Uterus (tissue), 4 donors: ENCODE results near the gene SENP7. TPM values are rescaled to one million over a fixed set of nuclear protein-coding genes. Genes with fewer than 3 reads are reported as not detected.
"Not testable (repeated sequence)": the region's sequence is repeated elsewhere in the genome, so short reads cannot be mapped to it uniquely, and the experiment has no call there.

Experiments used
- DNase-seq, 2 donors: peaks; one replicate each; pipeline ENCODE4 v3.0.0-alpha.2; 2019 to 2020
- H3K27ac ChIP-seq, 2 donors: fragments of 200-600 bp; sonication (generic); 1 replicate in 1 of 2; 2 replicates in 1 of 2; pipeline ENCODE4 v1.5.1; 2016 to 2018
- H3K27me3 ChIP-seq, 2 donors: fragments of 200-600 bp; sonication (generic); one replicate each; pipeline ENCODE4 v1.5.1; 2018 to 2019; ENCODE audit warnings: control low read depth in 1 of 2
- H3K36me3 ChIP-seq, 2 donors: fragments of 200-600 bp; sonication (generic); one replicate each; pipeline ENCODE4 v1.5.1; 2019; ENCODE audit warnings: control low read depth in 1 of 2
- H3K4me1 ChIP-seq, 2 donors: fragments of 200-600 bp; sonication (generic); one replicate each; pipeline ENCODE4 v1.5.1; 2018 to 2019; ENCODE audit warnings: control low read depth in 1 of 2
- H3K4me3 ChIP-seq, 2 donors: fragments of 200-600 bp; sonication (generic); 1 replicate in 1 of 2; 2 replicates in 1 of 2; pipeline ENCODE4 v1.5.1; 2018 to 2019; ENCODE audit warnings: mild to moderate bottlenecking in 1 of 2
- H3K9me3 ChIP-seq, 2 donors: fragments of 200-600 bp; sonication (generic); one replicate each; pipeline ENCODE4 v1.5.1; 2019; ENCODE audit warnings: control low read depth in 1 of 2
- CTCF ChIP-seq, 4 experiments: fragments of 200-600 bp in 2 of 4; fragments of 450-650 bp in 2 of 4; sonication (generic) in 2 of 4; IDR thresholded peaks; one replicate each; pipeline ENCODE4 v1.5.1; 2016 to 2019; ENCODE audit warnings: antibody characterized with exemption in 4 of 4, mild to moderate bottlenecking in 2 of 4, moderate library complexity in 1 of 4
- POLR2A ChIP-seq, 2 donors: fragments of 450-650 bp; IDR thresholded peaks; one replicate each; pipeline ENCODE4 v1.6.1; 2016; ENCODE audit warnings: antibody characterized with exemption in 2 of 2, mild to moderate bottlenecking in 1 of 2, moderate library complexity in 1 of 2
- intact Hi-C: fragments of 100-400 bp; cut with DNase I; formaldehyde crosslinking; loops from one replicate; pipeline ENCODE4 v1.15.1; 2023; ENCODE audit warnings: low total_unique reads
- total RNA-seq, 4 donors: library from RNA; depleted of rRNA in 3 of 4; stranded (reverse); fragments of >200 nt in 3 of 4; gene quantifications; one replicate each; pipeline versions ENCODE4 v1.1.0 to v1.2.4, GENCODE V29; 2014 to 2023
- donor health status: DM: yes; HTN: yes; CAD: no.

SENP7 gene
- total RNA-seq, 4 donors from 2014 or later, result 28.7 to 101 (median 41.1) TPM

DNA sequence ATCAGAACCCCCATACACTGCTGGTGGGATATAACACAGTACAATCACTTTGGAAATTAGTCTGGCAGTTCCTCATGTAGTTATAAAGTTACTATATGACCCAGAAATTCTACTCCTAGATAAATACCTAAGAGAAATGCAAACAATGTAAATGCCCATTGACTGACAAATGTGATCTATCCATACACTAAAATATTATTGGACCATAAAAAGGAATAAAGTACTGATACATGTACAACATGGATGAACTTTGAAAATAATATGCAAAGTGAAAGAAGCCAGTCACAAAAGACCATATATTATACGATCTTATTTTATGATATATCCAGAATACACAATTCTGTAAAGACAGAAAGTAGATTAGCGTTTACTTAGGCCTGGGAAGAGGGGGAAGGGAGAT is 200.5 kb downstream of the SENP7 start:
- intact Hi-C loops, result no loop called here
- no peaks in the 10 kb centered on the region for H3K27me3 ChIP-seq
- no peak overlapping the region for H3K4me3 ChIP-seq
- no peaks in the 10 kb centered on the region for H3K36me3 ChIP-seq
- no peak for TF ChIP-seq POLR2A (IDR thresholded peaks at IDR 0.05)
- TF ChIP-seq CTCF (IDR thresholded peaks at IDR 0.05), result no peak
- H3K27ac ChIP-seq, result no peak overlapping the region
- no peaks in the 10 kb centered on the region for H3K4me1 ChIP-seq
- DNase-seq, result no peak
- no peaks in the 10 kb centered on the region for H3K9me3 ChIP-seq

DNA sequence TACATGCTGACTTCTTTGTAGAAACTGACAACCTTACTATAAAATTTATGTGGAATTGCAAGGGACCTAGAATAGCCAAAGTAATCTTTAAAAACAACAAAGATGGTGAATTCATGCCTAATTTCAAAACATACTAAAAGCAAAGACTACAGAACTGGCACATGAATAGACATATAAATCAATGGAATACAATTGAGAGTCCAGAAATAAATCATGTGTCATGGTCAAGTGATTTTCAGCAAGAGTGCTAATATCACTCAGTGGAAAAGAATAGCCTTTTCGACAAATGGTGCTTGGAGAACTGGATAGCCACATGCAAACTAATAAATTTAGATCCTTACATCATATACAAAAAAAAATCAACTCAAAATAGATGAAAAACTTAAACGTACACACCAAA is 201.3 kb downstream of the SENP7 start:
- Histone ChIP-seq H3K36me3 (no peaks in the 10 kb centered on the region), H3K9me3 (no peaks in the 10 kb centered on the region), H3K4me3 (no peak overlapping the region), H3K4me1 (no peaks in the 10 kb centered on the region), H3K27me3 (no peaks in the 10 kb centered on the region), H3K27ac (peak overlapping the region; percentile 67 to 70)
- intact Hi-C loops, result no loop called here
- no peak for DNase-seq
- TF ChIP-seq CTCF (IDR thresholded peaks at IDR 0.05) (no peak), POLR2A (IDR thresholded peaks at IDR 0.05) (no peak)

GRCh38 chr3:101310978-101311375 is 202.0 kb downstream of the SENP7 start:
- no peak overlapping the region for H3K4me3 ChIP-seq
- no peak for DNase-seq
- intact Hi-C loops, result no loop called here

DNA sequence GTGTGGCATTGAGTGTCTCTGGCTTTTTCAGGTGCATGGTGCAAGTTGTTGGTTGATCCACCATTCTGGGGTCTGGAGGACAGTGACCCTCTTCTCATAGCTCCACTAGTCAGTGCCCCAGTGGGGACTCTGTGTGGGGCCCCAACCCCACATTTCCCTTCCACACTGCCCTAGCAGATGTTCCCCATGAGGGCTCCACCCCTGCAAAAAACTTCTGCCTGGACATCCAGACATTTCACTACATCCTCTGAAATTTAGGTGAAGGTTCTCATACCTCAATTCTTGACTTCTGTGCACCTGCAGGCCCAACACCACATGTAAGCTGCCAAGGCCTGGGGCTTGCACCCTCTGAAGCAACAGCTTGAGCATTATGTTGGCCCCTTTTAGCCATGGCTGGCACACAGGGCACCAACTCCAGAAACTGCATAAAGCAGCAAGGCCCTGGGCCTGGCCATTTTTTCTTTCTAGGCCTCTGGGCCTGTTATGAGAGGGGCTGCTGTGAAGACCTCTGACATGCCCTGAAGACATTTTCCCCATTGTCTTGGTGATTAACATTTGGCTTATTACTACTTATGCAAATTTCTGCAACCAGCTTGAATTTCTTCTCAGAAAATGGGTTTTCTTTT is 204.8 kb downstream of the SENP7 start:
- H3K27ac ChIP-seq, H3K9me3 ChIP-seq, H3K36me3 ChIP-seq, H3K27me3 ChIP-seq, H3K4me3 ChIP-seq, H3K4me1 ChIP-seq, intact Hi-C loops, DNase-seq: not testable (repeated sequence)

More at GRCh38 chr3:101310978-101311375, 202.0 kb downstream of the SENP7 start:
- Histone ChIP-seq H3K27me3 (no peaks in the 10 kb centered on the region), H3K36me3 (no peaks in the 10 kb centered on the region), H3K9me3 (no peaks in the 10 kb centered on the region), H3K27ac (peak overlapping the region; percentile 67 to 70), H3K4me1 (no peaks in the 10 kb centered on the region)
- TF ChIP-seq POLR2A (IDR thresholded peaks at IDR 0.05), result no peak
- no peak for TF ChIP-seq CTCF (IDR thresholded peaks at IDR 0.05)

DNA sequence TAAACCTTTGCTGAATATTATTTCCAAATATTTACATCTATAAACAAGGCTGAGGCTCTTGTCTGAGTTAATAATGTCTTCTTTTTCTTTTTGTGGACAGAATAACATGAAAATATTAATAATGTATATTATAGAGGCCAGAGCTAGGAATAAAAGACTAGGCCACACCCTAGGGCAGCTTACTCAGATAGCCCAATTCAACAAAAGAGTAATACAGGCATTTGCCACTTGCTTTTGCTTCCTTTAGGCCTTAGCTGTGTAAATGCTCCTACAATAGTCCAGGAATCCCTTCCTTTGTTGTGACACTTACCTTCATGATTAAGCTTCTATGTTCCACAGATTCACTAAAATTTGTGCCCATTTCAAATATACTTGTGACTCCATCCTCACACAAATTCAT is 209.2 kb downstream of the SENP7 start:
- no peak for DNase-seq
- intact Hi-C loops, result no loop called here
- no peaks in the 10 kb centered on the region for H3K36me3 ChIP-seq
- H3K4me3 ChIP-seq, result no peak overlapping the region
- TF ChIP-seq POLR2A (IDR thresholded peaks at IDR 0.05) (no peak), CTCF (IDR thresholded peaks at IDR 0.05) (no peak)
- no peaks in the 10 kb centered on the region for H3K4me1 ChIP-seq
- H3K27me3 ChIP-seq, result no peaks in the 10 kb centered on the region
- no peak overlapping the region for H3K27ac ChIP-seq
- no peaks in the 10 kb centered on the region for H3K9me3 ChIP-seq
